HepG2 (cell line): ENCODE results near the gene SENP5. TPM values are rescaled to one million over a fixed set of nuclear protein-coding genes. Genes with fewer than 3 reads are reported as not detected.
A peak's percentile ranks its signal among the peaks of the same experiment; 100 is the strongest.

Source experiments
- HCFC1 ChIP-seq: fragments of 150-350 bp; IDR thresholded peaks from 2 replicates; pipeline ENCODE4 v1.6.1; 2014; ENCODE audit warnings: low read depth, low read length
- HNF4A ChIP-seq: sonication (generic); formaldehyde crosslinking; IDR thresholded peaks from 2 replicates; pipeline ENCODE4 v1.4.0; 2020; ENCODE audit warnings: missing genetic modification reagents
- NR3C1 ChIP-seq: sonication (generic); formaldehyde crosslinking; IDR thresholded peaks from 2 replicates; pipeline ENCODE4 v1.4.0; 2020; ENCODE audit warnings: missing genetic modification reagents
- PCBP2 ChIP-seq: fragments of 200-400 bp; formaldehyde crosslinking; optimal IDR thresholded peaks from 2 replicates; pipeline ENCODE3; 2018; ENCODE audit warnings: low read length, low read depth; ENCODE audit not compliant: poor library complexity, severe bottlenecking
- STAG1 ChIP-seq: sonication (generic); formaldehyde crosslinking; IDR thresholded peaks from 2 replicates; pipeline ENCODE4 v1.4.0; 2020; ENCODE audit warnings: missing genetic modification reagents
- THAP11 ChIP-seq: IDR thresholded peaks from 2 replicates; pipeline ENCODE4 v1.6.1; 2016; ENCODE audit warnings: missing biosample characterization, missing genetic modification reagents
- TP53 ChIP-seq: sonication (generic); formaldehyde crosslinking; conservative IDR thresholded peaks from 2 replicates; pipeline ENCODE4 v1.4.0; 2020; ENCODE audit warnings: missing genetic modification reagents
- ZC3H13 ChIP-seq: sonication (generic); formaldehyde crosslinking; IDR thresholded peaks from 2 replicates; pipeline ENCODE4 v1.8.1; 2023; ENCODE audit warnings: mild to moderate bottlenecking, missing genetic modification reagents, moderate library complexity
- ZMYM4 ChIP-seq: sonication (generic); formaldehyde crosslinking; IDR thresholded peaks from 2 replicates; pipeline ENCODE4 v1.8.1; 2023; ENCODE audit warnings: mild to moderate bottlenecking, missing genetic modification reagents
- ZNF180 ChIP-seq: sonication (generic); formaldehyde crosslinking; IDR thresholded peaks from 2 replicates; pipeline ENCODE4 v1.4.0; 2020; ENCODE audit warnings: low read depth, missing genetic modification reagents, borderline replicate concordance
- ZNF20 ChIP-seq: sonication (generic); formaldehyde crosslinking; IDR thresholded peaks from 2 replicates; pipeline ENCODE4 v1.4.0; 2020; ENCODE audit warnings: mild to moderate bottlenecking, moderate library complexity, missing genetic modification reagents
- ZNF232 ChIP-seq: sonication (generic); formaldehyde crosslinking; IDR thresholded peaks from 2 replicates; pipeline ENCODE4 v1.4.0; 2020; ENCODE audit warnings: missing genetic modification reagents, borderline replicate concordance
- ZNF333 ChIP-seq: sonication (generic); formaldehyde crosslinking; IDR thresholded peaks from 2 replicates; pipeline ENCODE4 v1.4.0; 2020; ENCODE audit warnings: mild to moderate bottlenecking, missing genetic modification reagents, borderline replicate concordance
- ZNF607 ChIP-seq: sonication (generic); formaldehyde crosslinking; IDR thresholded peaks from 2 replicates; pipeline ENCODE4 v1.5.1; 2020; ENCODE audit warnings: missing genetic modification reagents, mild to moderate bottlenecking, borderline replicate concordance
- polyA plus RNA-seq, 8 experiments: library from polyadenylated mRNA; depleted of rRNA in 3 of 8; stranded (reverse) in 7 of 8; unstranded in 1 of 8; fragments of >200 nt; fragmentation: Illumina TruSeq in 4 of 8; extraction: Trizol in 4 of 8; gene quantifications; 2 replicates each; pipeline versions ENCODE4 v1.2.1 to v1.2.3, GENCODE V29; 2011 to 2016; ENCODE audit warnings: low read depth in 4 of 8, missing spikeins in 1 of 8, mixed read lengths in 1 of 8; ENCODE audit not compliant: insufficient read depth in 1 of 8
- total RNA-seq, 5 experiments: library from RNA; depleted of rRNA; stranded (reverse); fragments of >200 nt; fragmentation: Illumina TruSeq; extraction: Trizol; gene quantifications; 2 replicates each; pipeline ENCODE4 v1.2.3, GENCODE V29; 2016; ENCODE audit warnings: low read depth in 1 of 5
- TF ChIP-seq, protein P1 (sequence below): sonication (generic); formaldehyde crosslinking; IDR thresholded peaks from 2 replicates; pipeline ENCODE4 v1.4.0; 2020; ENCODE audit warnings: mild to moderate bottlenecking, missing genetic modification reagents
- TF ChIP-seq, protein P2 (sequence below): IDR thresholded peaks from 2 replicates; pipeline ENCODE4 v1.6.1; 2016; ENCODE audit warnings: low read depth
- TF ChIP-seq, protein P3 (sequence below): sonication (generic); formaldehyde crosslinking; IDR thresholded peaks from 2 replicates; pipeline ENCODE4 v1.5.0; 2020; ENCODE audit warnings: mild to moderate bottlenecking, missing genetic modification reagents, borderline replicate concordance
- TF ChIP-seq, protein P4 (sequence below): sonication (generic); formaldehyde crosslinking; IDR thresholded peaks from 2 replicates; pipeline ENCODE4 v1.4.0; 2020; ENCODE audit warnings: missing genetic modification reagents
- TF ChIP-seq, protein P5 (sequence below): sonication (generic); formaldehyde crosslinking; IDR thresholded peaks from 2 replicates; pipeline ENCODE4 v1.9.0; 2021; ENCODE audit warnings: missing genetic modification reagents, borderline replicate concordance

The SENP5 gene
- total and polyA plus RNA-seq, 2 of the 13 experiments (the other 11 are each of a cell fraction or from before 2014, with no cell fraction given): 17.6 to 30.9 TPM

DNA sequence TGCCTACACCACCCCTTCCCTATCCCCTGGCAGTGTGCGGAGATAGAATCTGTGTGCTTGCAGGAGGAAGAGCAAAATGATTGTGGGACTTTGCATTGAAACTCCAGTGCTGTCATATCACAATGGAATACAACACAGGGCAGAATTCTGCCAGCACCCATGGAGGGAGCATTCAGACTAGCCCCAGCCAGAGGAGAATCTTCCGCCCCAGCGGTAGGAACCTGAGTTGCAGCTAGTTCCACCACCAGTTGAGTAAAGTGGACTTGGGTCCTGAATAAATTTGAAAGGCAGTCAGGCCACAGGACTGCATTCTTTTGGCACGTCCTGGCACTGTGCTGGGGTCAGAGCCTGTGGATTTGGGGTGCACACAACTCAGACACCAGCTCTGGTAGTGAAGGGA lies 47.1 kb downstream of the SENP5 start (continued):
- TF ChIP-seq, protein P1, sequence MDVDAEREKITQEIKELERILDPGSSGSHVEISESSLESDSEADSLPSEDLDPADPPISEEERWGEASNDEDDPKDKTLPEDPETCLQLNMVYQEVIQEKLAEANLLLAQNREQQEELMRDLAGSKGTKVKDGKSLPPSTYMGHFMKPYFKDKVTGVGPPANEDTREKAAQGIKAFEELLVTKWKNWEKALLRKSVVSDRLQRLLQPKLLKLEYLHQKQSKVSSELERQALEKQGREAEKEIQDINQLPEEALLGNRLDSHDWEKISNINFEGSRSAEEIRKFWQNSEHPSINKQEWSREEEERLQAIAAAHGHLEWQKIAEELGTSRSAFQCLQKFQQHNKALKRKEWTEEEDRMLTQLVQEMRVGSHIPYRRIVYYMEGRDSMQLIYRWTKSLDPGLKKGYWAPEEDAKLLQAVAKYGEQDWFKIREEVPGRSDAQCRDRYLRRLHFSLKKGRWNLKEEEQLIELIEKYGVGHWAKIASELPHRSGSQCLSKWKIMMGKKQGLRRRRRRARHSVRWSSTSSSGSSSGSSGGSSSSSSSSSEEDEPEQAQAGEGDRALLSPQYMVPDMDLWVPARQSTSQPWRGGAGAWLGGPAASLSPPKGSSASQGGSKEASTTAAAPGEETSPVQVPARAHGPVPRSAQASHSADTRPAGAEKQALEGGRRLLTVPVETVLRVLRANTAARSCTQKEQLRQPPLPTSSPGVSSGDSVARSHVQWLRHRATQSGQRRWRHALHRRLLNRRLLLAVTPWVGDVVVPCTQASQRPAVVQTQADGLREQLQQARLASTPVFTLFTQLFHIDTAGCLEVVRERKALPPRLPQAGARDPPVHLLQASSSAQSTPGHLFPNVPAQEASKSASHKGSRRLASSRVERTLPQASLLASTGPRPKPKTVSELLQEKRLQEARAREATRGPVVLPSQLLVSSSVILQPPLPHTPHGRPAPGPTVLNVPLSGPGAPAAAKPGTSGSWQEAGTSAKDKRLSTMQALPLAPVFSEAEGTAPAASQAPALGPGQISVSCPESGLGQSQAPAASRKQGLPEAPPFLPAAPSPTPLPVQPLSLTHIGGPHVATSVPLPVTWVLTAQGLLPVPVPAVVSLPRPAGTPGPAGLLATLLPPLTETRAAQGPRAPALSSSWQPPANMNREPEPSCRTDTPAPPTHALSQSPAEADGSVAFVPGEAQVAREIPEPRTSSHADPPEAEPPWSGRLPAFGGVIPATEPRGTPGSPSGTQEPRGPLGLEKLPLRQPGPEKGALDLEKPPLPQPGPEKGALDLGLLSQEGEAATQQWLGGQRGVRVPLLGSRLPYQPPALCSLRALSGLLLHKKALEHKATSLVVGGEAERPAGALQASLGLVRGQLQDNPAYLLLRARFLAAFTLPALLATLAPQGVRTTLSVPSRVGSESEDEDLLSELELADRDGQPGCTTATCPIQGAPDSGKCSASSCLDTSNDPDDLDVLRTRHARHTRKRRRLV (CRISPR knock-in tag): no peak
- TF ChIP-seq, protein P2, sequence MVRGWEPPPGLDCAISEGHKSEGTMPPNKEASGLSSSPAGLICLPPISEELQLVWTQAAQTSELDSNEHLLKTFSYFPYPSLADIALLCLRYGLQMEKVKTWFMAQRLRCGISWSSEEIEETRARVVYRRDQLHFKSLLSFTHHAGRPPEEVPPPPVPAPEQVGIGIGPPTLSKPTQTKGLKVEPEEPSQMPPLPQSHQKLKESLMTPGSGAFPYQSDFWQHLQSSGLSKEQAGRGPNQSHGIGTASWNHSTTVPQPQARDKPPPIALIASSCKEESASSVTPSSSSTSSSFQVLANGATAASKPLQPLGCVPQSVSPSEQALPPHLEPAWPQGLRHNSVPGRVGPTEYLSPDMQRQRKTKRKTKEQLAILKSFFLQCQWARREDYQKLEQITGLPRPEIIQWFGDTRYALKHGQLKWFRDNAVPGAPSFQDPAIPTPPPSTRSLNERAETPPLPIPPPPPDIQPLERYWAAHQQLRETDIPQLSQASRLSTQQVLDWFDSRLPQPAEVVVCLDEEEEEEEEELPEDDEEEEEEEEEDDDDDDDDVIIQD (CRISPR knock-in tag): no peak
- TF ChIP-seq, protein P3, sequence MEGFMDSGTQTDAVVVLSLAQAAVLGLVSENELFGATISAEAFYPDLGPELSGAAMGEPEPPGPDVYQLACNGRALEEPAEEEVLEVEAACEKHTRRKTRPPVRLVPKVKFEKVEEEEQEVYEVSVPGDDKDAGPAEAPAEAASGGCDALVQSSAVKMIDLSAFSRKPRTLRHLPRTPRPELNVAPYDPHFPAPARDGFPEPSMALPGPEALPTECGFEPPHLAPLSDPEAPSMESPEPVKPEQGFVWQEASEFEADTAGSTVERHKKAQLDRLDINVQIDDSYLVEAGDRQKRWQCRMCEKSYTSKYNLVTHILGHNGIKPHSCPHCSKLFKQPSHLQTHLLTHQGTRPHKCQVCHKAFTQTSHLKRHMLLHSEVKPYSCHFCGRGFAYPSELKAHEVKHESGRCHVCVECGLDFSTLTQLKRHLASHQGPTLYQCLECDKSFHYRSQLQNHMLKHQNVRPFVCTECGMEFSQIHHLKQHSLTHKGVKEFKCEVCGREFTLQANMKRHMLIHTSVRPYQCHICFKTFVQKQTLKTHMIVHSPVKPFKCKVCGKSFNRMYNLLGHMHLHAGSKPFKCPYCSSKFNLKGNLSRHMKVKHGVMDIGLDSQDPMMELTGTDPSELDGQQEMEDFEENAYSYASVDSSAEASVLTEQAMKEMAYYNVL (CRISPR knock-in tag): no peak
- TF ChIP-seq ZNF607 (CRISPR knock-in tag) (no peak), NR3C1 (CRISPR knock-in tag) (no peak), HNF4A (peak; percentile 33; the same call in 1 of the 2 replicates), THAP11 (CRISPR knock-in tag) (no peak), ZNF180 (no peak), STAG1 (peak; percentile 35; the same call in 1 of the 2 replicates), ZNF232 (CRISPR knock-in tag) (no peak), ZC3H13 (CRISPR knock-in tag) (no peak), ZNF20 (no peak), ZMYM4 (CRISPR knock-in tag) (no peak), PCBP2 (no peak), ZNF333 (no peak), HCFC1 (no peak), TP53 (CRISPR knock-in tag) (no peak)
- TF ChIP-seq, protein P4, sequence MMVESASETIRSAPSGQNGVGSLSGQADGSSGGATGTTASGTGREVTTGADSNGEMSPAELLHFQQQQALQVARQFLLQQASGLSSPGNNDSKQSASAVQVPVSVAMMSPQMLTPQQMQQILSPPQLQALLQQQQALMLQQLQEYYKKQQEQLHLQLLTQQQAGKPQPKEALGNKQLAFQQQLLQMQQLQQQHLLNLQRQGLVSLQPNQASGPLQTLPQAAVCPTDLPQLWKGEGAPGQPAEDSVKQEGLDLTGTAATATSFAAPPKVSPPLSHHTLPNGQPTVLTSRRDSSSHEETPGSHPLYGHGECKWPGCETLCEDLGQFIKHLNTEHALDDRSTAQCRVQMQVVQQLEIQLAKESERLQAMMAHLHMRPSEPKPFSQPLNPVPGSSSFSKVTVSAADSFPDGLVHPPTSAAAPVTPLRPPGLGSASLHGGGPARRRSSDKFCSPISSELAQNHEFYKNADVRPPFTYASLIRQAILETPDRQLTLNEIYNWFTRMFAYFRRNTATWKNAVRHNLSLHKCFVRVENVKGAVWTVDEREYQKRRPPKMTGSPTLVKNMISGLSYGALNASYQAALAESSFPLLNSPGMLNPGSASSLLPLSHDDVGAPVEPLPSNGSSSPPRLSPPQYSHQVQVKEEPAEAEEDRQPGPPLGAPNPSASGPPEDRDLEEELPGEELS (CRISPR knock-in tag): no peak
- TF ChIP-seq, protein P5, sequence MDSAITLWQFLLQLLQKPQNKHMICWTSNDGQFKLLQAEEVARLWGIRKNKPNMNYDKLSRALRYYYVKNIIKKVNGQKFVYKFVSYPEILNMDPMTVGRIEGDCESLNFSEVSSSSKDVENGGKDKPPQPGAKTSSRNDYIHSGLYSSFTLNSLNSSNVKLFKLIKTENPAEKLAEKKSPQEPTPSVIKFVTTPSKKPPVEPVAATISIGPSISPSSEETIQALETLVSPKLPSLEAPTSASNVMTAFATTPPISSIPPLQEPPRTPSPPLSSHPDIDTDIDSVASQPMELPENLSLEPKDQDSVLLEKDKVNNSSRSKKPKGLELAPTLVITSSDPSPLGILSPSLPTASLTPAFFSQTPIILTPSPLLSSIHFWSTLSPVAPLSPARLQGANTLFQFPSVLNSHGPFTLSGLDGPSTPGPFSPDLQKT: no peak
